Stimulated activated memory B cell treated with anti-CD40 and anti-IgM and Interleukin-4, amounts not matched to agents 10 μg/mL and 1 μg/mL and 100 μg/mL, for 72 hours (primary cell): ENCODE measurements around the gene NXN.
A peak's percentile ranks its signal among the peaks of the same experiment; 100 is the strongest.
"Not testable (repeated sequence)": the region's sequence is repeated elsewhere in the genome, so short reads cannot be mapped to it uniquely, and the experiment has no call there.

ENCODE experiments used
- ATAC-seq: fragments of 150-1000 bp; cut with Tn5 transposase; 2 replicates; pipeline ENCODE4 v1.10.0; 2021
- H3K27ac Mint-ChIP-seq: one replicate; pipeline ENCODE4 v1.8.0; 2022; ENCODE audit warnings: mild to moderate bottlenecking, mixed read lengths
- H3K27me3 Mint-ChIP-seq: one replicate; pipeline ENCODE4 v1.8.0; 2022; ENCODE audit warnings: mixed read lengths
- H3K36me3 Mint-ChIP-seq: one replicate; pipeline ENCODE4 v1.8.0; 2022; ENCODE audit warnings: mixed read lengths
- H3K4me1 Mint-ChIP-seq: one replicate; pipeline ENCODE4 v1.8.0; 2022; ENCODE audit warnings: mixed read lengths
- H3K4me3 Mint-ChIP-seq: one replicate; pipeline ENCODE4 v1.8.0; 2022; ENCODE audit warnings: mild to moderate bottlenecking, moderate library complexity, mixed read lengths
- H3K9me3 Mint-ChIP-seq: one replicate; pipeline ENCODE4 v1.8.0; 2022; ENCODE audit warnings: mixed read lengths

Gene NXN

GRCh38 chr17:998111-998510, 18.5 kb upstream of the NXN start:
- ATAC-seq = no peak
- H3K4me3 Mint-ChIP-seq = peak overlapping the region; percentile 94
- peaks cover 16% of the 10 kb centered on the region for H3K9me3 Mint-ChIP-seq
- peaks cover 27% of the 10 kb centered on the region for H3K4me1 Mint-ChIP-seq
- no peaks in the 10 kb centered on the region for H3K27me3 Mint-ChIP-seq
- H3K27ac Mint-ChIP-seq = no peak overlapping the region
- peaks cover 34% of the 10 kb centered on the region for H3K36me3 Mint-ChIP-seq

- Mint-ChIP-seq H3K27ac (peak within 1 kb of the TSS; percentile 98), H3K36me3 (peaks cover 24% of the 10 kb centered on the region), H3K27me3 (no peaks in the 10 kb centered on the region), H3K4me1 (peaks cover 27% of the 10 kb centered on the region), H3K4me3 (peak within 1 kb of the TSS; percentile 94), H3K9me3 (peaks cover 20% of the 10 kb centered on the region)
- peak; percentile 99 for ATAC-seq
Measured at GRCh38 chr17:996554-997344, 17.2 kb upstream of the NXN start, which contains the start of gene TIMM22. Gene TIMM22 (plus strand): TSS chr17:997129. CDS start chr17:997143, 14 bp downstream.

GRCh38 chr17:995324-995723, 15.7 kb upstream of the NXN start:
- H3K27me3 Mint-ChIP-seq, ATAC-seq, H3K27ac Mint-ChIP-seq, H3K4me3 Mint-ChIP-seq: not testable (repeated sequence)
- Mint-ChIP-seq H3K4me1 (peaks cover 27% of the 10 kb centered on the region), H3K9me3 (peaks cover 20% of the 10 kb centered on the region), H3K36me3 (peaks cover 14% of the 10 kb centered on the region)

- Mint-ChIP-seq H3K4me1 (peaks cover 11% of the 10 kb centered on the region), H3K27me3 (no peaks in the 10 kb centered on the region), H3K27ac (no peak overlapping the region), H3K4me3 (no peak overlapping the region), H3K36me3 (peaks cover 12% of the 10 kb centered on the region), H3K9me3 (peaks cover 20% of the 10 kb centered on the region)
- no peak for ATAC-seq
Measured at GRCh38 chr17:992933-993332, 13.4 kb upstream of the NXN start.

- no peak overlapping the region for H3K27ac Mint-ChIP-seq
- no peaks in the 10 kb centered on the region for H3K4me1 Mint-ChIP-seq
- peaks cover 8% of the 10 kb centered on the region for H3K9me3 Mint-ChIP-seq
- H3K36me3 Mint-ChIP-seq = peaks cover 6% of the 10 kb centered on the region
- H3K4me3 Mint-ChIP-seq = no peak overlapping the region
- H3K27me3 Mint-ChIP-seq = no peaks in the 10 kb centered on the region
- ATAC-seq = no peak
Measured at GRCh38 chr17:988561-988960, 9.0 kb upstream of the NXN start.

GRCh38 chr17:987931-988330, 8.4 kb upstream of the NXN start:
- Mint-ChIP-seq H3K4me3 (no peak overlapping the region), H3K9me3 (peaks cover 3% of the 10 kb centered on the region), H3K4me1 (no peaks in the 10 kb centered on the region), H3K27me3 (no peaks in the 10 kb centered on the region), H3K27ac (no peak overlapping the region), H3K36me3 (no peaks in the 10 kb centered on the region)
- no peak for ATAC-seq

- Mint-ChIP-seq H3K9me3 (no peaks in the 10 kb centered on the region), H3K36me3 (no peaks in the 10 kb centered on the region), H3K4me1 (peaks cover under 1% of the 10 kb centered on the region), H3K4me3 (no peak overlapping the region), H3K27ac (no peak overlapping the region), H3K27me3 (no peaks in the 10 kb centered on the region)
- ATAC-seq = no peak
Measured at GRCh38 chr17:986322-986929, 6.8 kb upstream of the NXN start.

- Mint-ChIP-seq H3K4me3 (no peak overlapping the region), H3K27ac (no peak overlapping the region), H3K4me1 (peaks cover 17% of the 10 kb centered on the region), H3K27me3 (no peaks in the 10 kb centered on the region), H3K9me3 (no peaks in the 10 kb centered on the region), H3K36me3 (no peaks in the 10 kb centered on the region)
- ATAC-seq = no peak
Measured at GRCh38 chr17:983921-984320, 4.3 kb upstream of the NXN start.

GRCh38 chr17:981292-981658, 1.7 kb upstream of the NXN start:
- Mint-ChIP-seq H3K27ac (peak overlapping the region; percentile 70), H3K27me3 (peaks cover 22% of the 10 kb centered on the region), H3K9me3 (no peaks in the 10 kb centered on the region)

GRCh38 chr17:980406-981291, 1.1 kb upstream of the NXN start:
- H3K9me3 Mint-ChIP-seq = no peaks in the 10 kb centered on the region
- peaks cover 24% of the 10 kb centered on the region for H3K27me3 Mint-ChIP-seq
- peak overlapping the region; percentile 84 for H3K4me3 Mint-ChIP-seq
- peak overlapping the region; percentile 70 for H3K27ac Mint-ChIP-seq
- H3K4me1 Mint-ChIP-seq = peaks cover 23% of the 10 kb centered on the region
- no peaks in the 10 kb centered on the region for H3K36me3 Mint-ChIP-seq
- peak; percentile 75 for ATAC-seq

More at GRCh38 chr17:981292-981658, 1.7 kb upstream of the NXN start:
- H3K4me1 Mint-ChIP-seq = peaks cover 23% of the 10 kb centered on the region
- H3K36me3 Mint-ChIP-seq = no peaks in the 10 kb centered on the region
- ATAC-seq = no peak
- H3K4me3 Mint-ChIP-seq = peak overlapping the region; percentile 84

- Mint-ChIP-seq H3K4me1 (peaks cover 23% of the 10 kb centered on the region), H3K9me3 (no peaks in the 10 kb centered on the region), H3K4me3 (peak overlapping the region; percentile 84), H3K27me3 (peaks cover 30% of the 10 kb centered on the region), H3K36me3 (no peaks in the 10 kb centered on the region), H3K27ac (no peak overlapping the region)
- no peak for ATAC-seq
Measured at GRCh38 chr17:979212-979538, 401 bp downstream of the NXN start.

- no peaks in the 10 kb centered on the region for H3K36me3 Mint-ChIP-seq
- H3K4me1 Mint-ChIP-seq = peaks cover 23% of the 10 kb centered on the region
- H3K27me3 Mint-ChIP-seq = peaks cover 30% of the 10 kb centered on the region
- no peak for ATAC-seq
- H3K27ac Mint-ChIP-seq = no peak overlapping the region
- H3K9me3 Mint-ChIP-seq = no peaks in the 10 kb centered on the region
- peak overlapping the region; percentile 61 for H3K4me3 Mint-ChIP-seq
Measured at GRCh38 chr17:978103-979093, 1.2 kb downstream of the NXN start.

- H3K4me3 Mint-ChIP-seq = no peak overlapping the region
- H3K4me1 Mint-ChIP-seq = peaks cover 23% of the 10 kb centered on the region
- no peak overlapping the region for H3K27ac Mint-ChIP-seq
- no peaks in the 10 kb centered on the region for H3K36me3 Mint-ChIP-seq
- H3K9me3 Mint-ChIP-seq = no peaks in the 10 kb centered on the region
- peaks cover 30% of the 10 kb centered on the region for H3K27me3 Mint-ChIP-seq
- no peak for ATAC-seq
Measured at GRCh38 chr17:977166-977565, 2.4 kb downstream of the NXN start.

- no peak overlapping the region for H3K4me3 Mint-ChIP-seq
- ATAC-seq = no peak
- H3K27me3 Mint-ChIP-seq = peaks cover 30% of the 10 kb centered on the region
Measured at GRCh38 chr17:976312-976711, 3.3 kb downstream of the NXN start.

More at GRCh38 chr17:976312-976711, 3.3 kb downstream of the NXN start:
- Mint-ChIP-seq H3K4me1 (peaks cover 22% of the 10 kb centered on the region), H3K36me3 (no peaks in the 10 kb centered on the region), H3K27ac (no peak overlapping the region), H3K9me3 (no peaks in the 10 kb centered on the region)
